Activated naive CD4-positive, alpha-beta T cell treated with anti-CD3 and anti-CD28 coated beads, Interleukin-2, amount 50 U/mL, for 16 hours (primary cell): Measurements from ENCODE around the gene GALNT13.

ENCODE experiments used
- DNase-seq: peaks from one replicate; pipeline ENCODE4 v3.0.0-alpha.2; 2020

The GALNT13 gene

DNA sequence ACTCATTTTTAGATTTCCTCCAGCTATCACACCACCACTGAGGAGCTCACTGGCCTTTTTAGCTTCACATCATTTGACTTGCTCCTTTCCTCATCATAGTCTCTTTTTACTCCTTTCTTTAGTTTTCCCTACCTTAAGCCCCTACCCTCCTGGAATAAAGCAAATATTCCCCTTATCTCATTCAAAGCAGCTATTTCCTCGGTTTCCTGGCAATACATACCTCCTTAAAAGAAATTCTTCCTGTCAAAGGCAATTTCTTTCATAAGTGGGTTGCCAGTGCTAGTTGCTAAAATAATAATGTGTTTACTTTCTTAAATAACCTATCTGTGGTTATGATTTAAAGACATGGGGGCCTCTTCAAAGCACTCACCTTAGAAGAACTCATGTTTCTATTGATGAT, 359.3 kb downstream of the GALNT13 start:
- DNase-seq = no peak

DNA sequence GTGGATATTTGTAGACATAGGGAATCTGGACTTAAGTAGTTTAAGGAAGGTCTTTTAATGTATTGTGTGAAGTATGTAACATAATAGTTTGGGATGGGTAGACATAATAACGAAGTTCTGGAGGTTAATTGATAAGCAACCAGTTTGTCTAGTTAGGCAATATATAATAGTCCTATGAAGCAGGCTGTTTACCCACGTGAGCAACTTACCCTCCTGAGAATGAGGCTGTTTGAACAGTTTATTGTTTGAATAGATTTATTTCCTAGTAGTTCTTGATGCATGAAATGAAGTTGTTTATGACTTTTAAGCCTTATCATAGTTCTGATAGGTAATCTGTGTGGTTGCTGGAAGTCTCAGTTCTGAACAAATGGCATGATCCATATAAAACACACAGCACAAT, 361.5 kb downstream of the GALNT13 start:
- DNase-seq = no peak

DNA sequence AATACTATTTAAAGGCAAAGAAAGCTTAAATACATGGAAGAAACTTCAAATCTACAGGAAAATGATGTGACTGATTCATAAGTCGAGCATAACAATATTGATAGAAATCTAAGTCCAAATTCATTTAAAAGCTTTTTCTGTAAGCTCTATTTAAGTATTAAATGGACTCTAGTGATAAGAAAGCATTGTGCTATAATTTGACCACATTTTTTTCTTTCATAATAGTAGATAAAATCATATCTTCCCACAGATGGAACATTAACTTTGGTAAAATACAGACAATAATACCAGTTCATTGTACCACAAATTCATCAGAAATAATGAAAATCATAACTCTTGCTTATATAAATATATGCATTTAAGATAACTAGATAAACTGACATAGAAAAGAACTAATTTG, 366.5 kb downstream of the GALNT13 start:
- DNase-seq = no peak

DNA sequence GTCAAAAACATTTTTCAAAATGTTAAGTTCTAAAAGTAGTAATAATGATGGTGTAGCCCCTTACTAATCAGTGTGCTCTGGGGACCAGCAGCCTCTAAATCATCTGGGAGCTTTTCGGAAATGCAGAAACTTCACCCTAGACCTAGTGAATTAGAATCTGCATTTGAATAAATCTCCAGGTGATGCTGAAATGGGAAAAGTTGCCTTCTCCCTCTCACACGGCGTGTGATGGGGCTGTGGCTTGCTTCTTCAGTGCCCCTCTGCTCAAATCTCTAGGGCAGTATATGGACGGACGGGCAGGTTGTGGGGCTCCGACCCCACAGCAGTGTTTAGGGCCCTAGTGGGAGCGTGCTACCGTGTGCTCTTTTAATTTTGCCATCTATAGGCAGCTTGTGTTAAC, 368.6 kb downstream of the GALNT13 start:
- no peak for DNase-seq

DNA sequence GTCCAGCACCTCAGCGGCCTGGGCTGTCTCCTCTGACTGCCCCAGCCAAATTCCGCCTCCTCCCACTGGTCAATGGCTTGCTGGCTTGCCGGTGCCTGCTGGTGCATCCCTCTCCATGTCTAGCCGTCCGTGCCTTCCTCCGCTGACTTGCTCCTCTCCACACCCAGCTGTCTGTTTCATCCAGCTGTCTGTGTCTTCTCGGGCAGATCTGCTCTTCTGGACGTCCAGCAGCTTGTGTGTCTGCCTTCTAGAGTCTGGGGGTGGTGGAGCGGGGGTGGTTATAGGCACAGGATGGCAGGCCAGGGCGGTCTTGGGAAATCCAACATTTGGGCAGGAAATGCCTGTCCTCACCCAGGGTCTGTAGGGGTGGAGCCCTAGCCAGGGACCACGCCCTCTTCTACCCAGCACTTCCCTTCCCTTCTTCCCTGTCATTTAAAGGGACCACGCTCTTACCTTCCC, 369.2 kb downstream of the GALNT13 start:
- DNase-seq = no peak

DNA sequence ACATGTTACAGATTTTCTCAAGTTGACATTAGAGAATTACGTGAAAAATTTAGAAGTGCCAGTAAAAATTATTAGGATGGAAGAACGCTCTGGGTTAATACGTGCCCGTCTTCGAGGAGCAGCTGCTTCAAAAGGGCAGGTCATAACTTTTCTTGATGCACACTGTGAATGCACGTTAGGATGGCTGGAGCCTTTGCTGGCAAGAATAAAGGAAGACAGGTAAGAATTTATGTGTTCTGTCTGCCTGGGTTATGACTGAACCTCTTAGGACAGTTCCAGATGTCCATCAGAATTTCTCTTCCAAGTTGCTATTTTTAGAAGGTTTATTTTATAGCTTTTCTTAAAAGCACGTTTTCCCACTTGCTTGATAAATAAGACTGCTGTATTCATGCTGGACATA, 371.0 kb downstream of the GALNT13 start:
- DNase-seq = no peak

DNA sequence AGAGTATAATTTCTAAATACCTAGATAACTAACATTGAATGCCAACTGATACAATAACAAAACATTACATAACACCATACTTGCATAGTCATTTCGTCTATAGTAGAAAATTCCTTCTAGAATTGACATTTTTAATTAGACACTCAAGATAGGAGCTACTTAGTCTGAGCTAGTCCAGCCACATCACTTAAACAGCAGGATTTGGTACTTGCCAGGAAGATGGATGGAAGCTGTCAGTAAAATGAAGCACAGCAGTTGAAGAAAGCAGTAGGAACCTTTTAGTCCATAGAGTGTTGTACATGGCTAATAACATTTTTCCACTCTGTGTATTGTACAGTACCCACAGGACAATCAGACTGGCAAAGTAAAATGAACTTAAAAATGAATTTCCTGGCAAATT, 372.0 kb downstream of the GALNT13 start:
- DNase-seq = no peak

DNA sequence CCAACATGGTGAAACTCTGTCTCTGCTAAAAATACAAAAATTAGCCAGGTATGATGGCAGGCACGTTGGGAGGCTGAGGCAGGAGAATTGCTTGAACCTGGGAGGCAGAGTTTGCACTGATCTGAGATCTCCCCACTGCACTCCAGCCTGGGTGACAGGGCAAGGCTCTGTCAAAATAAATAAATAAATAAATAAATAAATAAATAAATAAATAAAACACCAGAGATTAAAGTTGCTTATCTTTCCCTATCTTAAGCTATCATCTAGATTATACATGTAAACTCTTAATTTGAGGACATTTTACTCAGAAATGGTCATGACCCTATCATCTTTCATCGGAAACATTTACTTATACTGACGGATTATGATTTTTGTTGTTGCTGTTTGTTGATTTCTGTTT, 373.2 kb downstream of the GALNT13 start:
- DNase-seq = no peak

DNA sequence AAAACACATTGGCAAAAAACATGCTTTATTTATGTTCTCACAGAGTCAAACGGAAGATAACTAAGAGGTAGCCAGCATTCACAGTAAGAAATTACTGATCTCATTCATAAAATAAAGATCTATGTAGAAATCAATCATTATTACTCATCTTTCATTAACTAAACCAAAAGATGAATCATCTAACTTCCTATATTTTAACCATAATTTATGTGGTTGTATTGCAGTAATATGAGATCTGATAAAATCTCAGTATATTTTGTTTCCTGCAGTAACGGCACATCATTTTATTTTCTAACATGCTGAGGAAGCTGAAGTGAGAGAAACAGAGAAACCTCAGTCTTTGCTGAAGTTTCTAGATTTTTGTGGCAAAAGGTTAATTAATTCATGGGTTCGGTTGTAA, 375.8 kb downstream of the GALNT13 start:
- DNase-seq = no peak

DNA sequence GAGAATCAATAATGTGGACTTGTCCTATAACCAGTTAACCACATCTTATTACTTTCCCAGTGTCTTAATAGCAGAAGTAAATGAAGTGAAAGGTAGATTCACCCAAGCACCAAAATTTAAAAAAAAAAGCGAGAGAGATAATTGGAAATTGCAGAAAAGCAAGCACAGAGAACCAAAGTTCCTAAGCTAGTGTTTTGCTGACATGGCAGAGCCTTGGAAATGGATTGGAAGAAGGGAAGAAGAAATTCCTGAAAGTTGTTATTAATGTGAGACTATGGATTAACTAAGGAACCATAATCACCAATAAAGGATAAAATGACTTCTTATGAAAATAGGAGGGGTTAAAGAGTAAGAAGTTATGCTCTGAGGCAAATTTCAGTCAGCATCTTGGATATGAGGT, 384.4 kb downstream of the GALNT13 start:
- DNase-seq = no peak

DNA sequence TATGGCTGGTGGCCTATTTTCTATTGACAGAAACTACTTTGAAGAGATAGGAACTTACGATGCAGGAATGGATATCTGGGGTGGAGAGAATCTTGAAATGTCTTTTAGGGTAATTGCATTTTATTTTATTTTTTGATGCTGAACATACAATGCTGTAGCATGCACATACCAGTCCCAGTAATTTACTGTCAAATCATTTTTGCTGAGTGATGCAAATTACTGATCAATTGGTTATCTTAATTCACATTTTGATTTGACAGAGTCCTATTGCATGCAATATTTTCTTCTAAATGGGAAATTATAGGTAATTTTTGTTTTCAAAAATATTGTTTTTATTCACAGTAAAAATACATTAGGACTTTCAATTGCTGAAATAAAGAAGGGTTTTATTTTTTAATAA, 387.3 kb downstream of the GALNT13 start:
- DNase-seq = no peak

DNA sequence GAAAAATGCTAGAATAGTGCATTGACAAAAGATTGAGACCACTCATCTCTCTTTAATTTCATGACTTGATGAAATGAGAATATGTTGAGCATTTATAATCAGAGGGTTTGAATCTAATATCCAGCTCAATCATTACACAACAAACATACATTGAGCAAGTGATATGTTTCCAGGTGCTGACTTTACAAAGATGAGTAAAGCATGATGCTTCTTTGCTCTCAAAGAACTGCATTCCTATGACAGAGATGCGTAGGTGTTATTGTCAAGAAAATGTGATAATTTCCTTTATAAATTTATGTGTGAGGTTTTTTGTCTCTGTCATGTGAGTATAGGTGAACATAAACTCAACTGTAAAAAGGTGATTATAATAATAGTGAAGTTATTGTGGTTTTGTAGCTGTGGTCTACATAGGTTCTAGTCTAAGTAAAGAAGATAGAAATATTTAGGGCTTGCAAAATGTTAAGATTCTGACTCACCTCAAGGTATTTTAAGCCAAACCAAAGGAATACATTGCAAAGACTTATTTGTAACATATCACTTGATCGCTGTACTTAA, 389.8 kb downstream of the GALNT13 start:
- DNase-seq = no peak

DNA sequence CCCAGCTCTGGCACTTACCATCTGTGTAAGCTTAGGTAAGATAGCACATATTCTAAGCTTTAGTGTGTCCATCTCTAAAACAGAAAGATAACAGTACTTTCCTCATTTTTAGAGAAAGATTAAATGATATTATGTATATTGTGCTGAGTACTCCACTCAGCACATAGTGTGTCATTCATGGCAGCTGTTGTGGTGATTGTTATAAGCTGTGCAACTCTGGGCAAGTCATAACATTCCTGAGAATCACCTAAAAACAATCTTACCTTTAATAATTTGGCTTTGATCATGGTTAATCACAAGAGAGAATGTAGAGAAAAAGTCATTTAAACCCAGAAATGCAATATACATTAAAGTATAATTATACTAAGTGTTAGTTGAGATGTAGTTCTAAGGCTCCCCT, 391.5 kb downstream of the GALNT13 start:
- DNase-seq = no peak

DNA sequence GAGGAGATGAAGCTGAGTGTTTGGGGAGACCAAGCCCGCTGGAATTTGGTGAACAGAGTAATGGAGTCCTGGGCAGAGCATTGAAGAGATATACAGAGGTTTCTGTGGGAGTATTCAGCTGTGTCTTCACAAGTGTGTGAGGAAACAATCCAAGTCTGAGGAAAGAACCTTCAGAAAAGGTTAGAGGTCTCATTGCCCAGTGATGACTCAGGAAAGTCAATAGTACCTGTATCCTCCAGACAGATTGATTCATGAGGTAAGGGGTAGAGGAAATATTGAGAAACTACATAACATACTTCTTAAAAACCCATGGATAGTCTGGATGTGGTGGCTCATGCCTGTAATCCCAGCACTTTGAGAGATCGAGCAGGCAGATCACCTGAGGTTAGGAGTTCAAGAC, 392.3 kb downstream of the GALNT13 start:
- no peak for DNase-seq

DNA sequence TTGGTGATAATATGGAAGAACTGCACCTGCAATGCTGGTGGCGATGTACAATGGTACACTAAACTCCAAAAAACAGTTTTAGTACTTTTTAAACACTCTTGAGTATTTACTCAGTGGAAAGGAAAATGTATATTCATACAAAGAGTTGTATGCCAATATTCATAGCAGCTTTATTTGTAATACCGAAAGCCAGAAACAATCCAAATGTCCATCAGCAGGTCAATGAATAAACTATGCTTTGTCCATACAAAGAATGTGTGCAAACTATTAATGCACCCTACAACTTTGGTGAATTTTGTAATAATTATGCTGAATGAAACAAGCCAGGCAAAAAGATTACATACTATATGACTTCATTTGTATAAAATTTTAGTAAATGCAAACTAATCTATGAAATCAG, 396.3 kb downstream of the GALNT13 start:
- DNase-seq = no peak

DNA sequence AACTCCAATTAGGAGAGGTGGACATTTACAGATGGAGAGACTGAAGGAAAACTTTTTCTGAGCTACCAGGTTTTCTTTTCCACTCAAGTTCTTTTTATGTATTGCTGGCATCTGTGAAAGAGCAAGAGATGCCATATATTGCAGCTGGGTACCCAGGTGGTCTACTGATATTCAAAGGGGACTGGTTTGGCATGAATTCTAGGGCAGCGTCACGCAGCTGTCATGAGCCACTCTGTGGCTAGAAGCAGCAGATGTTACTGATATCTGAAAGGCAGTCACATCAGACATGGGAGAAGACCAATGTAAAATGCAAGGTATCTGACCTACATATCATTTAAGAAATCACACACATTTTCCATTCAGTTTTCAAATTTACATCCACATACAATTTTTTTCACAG, 408.8 kb downstream of the GALNT13 start:
- DNase-seq = no peak

DNA sequence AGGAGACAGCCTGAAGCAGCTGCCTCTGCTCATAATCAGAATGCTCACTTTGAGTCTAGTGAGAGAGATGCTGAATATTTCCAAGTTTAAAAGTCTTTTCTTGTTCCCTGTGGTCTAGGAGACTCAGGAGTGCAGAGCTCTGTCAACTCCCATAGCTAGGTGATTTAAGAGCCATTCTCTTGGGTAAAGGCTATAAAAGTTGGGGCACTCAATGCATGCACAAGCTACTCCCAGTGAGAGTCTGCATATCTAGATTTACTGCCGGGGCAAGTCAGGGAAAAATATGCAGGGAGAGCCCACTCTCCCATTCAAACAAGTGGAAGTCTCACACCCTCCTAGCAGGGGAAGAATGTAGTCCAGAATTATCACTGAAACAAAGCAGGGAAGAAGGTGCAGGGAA, 418.1 kb downstream of the GALNT13 start:
- DNase-seq = no peak

DNA sequence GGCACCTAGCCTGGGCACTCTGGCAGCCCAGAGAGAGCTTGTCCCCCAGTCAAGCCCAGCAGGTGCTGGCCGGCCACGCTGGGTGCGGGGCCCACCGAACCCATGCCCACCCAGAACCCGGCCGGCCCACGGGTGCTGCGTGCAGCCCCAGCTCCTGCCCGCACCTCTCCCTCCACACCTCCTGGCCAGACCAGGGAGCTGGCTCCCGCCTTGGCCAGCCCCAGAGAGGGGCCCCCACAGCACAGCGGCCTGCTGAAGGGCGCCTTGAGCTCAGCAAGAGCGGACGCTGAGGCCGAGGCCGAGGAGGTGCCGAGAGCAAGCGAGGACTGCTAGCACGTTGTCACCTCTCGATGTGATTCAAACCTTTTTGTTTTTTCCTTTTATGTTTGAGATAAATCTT, 419.8 kb downstream of the GALNT13 start:
- no peak for DNase-seq

DNA sequence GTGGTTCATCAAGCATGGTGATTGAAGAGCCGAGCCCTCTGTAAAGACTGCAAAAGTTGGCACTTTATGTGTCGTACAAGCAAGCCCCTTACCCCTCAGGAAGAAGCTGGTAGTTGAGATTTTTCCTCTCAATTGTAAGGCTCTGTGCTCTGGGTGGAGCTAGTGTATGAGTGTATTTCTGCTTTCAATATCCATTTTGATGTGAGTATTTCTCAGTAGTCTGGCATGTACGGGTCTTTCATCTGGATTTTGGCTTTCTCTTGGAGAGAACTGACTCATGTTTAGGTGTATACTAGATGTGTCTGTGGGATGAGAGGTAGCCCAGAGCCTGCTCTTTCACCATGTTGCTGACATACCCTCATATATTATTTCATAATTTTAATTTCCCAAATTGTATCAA, 420.2 kb downstream of the GALNT13 start:
- DNase-seq = no peak

DNA sequence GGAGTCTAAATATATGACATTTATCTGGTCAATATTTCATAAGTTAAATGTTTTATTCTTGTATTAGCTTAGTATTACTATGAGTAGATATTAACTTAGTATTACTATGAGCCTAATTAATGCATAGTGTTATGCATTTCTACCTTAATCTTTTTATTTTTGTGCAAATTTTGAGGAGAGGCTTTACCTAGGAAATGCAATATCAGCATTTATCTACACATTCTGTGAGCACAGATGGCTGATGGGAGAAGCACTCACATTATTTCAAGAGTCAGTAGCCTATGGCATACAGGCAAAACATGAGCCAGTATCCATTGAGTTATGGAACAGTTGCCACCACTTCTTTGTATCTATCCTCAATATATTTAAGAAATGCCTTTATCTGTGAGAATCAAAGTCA, 422.1 kb downstream of the GALNT13 start:
- no peak for DNase-seq

DNA sequence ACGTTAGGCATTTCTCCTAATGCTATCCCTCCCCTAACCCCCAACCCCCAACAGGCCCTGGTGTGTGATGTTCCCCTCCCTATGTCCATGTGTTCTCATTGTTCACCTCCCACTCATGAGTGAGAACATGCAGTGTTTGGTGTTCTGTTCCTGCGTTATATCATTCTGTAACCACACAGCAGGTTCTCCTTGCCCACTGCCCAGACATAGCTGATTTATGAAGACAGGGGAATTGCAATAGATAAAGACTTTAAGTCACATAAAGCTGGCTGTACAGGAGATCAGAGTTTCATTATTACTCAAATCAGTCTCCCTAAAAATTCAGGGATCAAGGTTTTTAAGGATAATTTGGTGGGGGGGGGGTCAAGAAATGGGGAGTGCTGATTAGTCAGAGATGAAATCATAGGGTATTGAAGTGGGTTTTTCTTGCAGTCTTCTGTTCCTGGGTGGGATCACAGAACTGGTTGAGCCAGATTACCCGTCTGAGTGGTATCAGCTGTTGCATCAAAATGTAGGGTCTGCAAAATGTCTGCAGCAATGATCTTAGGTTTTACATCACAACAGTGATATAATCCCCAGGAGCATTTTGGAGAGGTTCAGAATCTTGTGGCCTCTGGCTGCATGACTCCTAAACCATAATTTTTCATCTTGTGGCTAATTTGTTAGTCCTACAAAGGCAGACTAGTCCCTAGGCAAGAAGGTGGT, 434.7 kb downstream of the GALNT13 start:
- DNase-seq = no peak

DNA sequence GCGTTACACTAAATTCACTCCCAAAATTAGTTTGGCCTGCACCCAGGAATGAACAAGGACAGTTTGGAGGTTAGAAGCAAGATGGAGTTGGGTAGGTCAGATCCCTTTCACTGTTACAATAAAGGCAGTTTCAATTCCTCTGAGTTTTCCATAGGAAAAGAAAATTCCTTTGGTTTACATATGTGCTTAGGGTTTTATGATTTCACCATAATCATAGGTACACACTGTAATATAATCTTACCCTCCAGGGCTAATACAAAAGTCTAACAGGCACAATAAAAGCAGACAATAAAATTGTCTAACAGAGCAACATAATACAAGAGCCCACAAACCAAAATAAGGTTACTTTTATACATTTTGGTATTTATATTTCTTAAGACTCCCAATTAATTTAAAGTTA, 435.3 kb downstream of the GALNT13 start:
- DNase-seq = no peak

DNA sequence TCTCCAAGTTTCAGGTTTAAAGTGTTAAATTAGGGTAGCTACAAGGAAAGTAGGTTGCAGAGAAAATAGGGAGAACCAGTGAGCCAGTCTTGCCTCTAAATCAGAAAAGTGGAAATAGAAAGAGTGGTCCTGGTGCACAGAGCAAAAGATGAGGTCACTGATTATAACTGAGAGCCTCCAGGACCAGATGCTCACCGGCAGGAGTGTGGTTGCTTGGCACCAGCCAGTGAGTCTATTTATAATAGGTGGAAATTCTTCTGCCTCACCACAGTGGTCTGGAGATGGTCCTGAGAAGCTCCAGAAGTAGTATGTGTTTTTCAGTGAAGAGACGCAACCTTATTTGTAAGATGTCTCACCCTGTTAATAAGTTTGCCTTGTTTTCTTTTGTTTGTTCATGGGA, 452.9 kb downstream of the GALNT13 start:
- DNase-seq = no peak

DNA sequence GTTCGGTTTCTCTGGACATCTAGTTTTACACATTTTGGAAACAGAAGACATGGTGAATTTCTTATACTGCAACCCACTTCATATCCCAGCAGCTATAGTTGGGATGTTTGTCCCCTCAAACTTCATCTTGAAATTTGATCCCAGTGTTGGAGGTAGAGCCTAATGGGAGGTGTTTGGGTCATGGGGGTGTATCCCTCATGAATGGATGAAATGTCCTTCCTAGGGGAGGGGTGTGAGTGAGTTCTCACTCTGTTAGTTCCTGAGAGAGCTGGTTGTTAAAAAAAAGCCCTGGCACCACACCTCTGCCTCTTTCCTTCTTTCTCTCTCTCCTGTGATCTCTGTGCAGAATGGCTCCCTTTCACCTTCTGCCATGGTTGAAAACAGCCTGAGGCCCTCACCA, 457.8 kb downstream of the GALNT13 start:
- no peak for DNase-seq

DNA sequence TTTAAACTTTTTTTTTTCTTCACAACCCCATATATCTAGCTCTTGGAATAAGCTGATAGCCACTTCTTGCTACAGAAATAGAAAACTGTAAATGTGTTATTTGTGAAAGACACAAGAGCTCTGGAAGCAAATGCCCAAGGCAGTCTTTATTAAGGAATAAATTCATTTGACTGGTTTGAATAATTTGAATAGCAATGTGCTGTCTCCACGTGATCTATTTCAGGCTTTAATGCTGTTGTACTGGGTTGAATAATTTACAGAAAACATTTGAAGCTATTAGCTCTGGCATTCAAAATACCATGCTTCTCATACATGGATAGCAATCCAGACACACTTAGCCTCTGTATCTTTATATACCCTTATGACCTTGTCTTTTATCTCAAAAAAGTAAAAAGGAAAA, 460.1 kb downstream of the GALNT13 start:
- DNase-seq = no peak
